Ramos (cell line): Measurements from ENCODE around the gene CYB561A3.

ENCODE experiments used
- in situ Hi-C: fragments of 300-500 bp; cut with MboI; formaldehyde crosslinking; loops from one replicate; pipeline ENCODE4 v1.14.3; 2022; ENCODE audit warnings: low sequenced_read_pairs; ENCODE audit not compliant: unreplicated experiment

CYB561A3 gene

GRCh38 chr11:61347916-61348461, 13.7 kb downstream of the CYB561A3 start:
- in situ Hi-C loops, result no loop called here

- in situ Hi-C loops, result no loop called here
Observed at GRCh38 chr11:61345954-61346843, 15.5 kb downstream of the CYB561A3 start.

- in situ Hi-C loops, result no loop called here
Observed at GRCh38 chr11:61345170-61345610, 16.5 kb downstream of the CYB561A3 start.

- in situ Hi-C loops, result no loop called here
Observed at GRCh38 chr11:61343792-61344745, 17.6 kb downstream of the CYB561A3 start.

GRCh38 chr11:61342207-61342803, 19.4 kb downstream of the CYB561A3 start:
- in situ Hi-C loops, result no loop called here

- in situ Hi-C loops, result no loop called here
Observed at GRCh38 chr11:61341706-61342105, 20.0 kb downstream of the CYB561A3 start.

- in situ Hi-C loops, result no loop called here
Observed at GRCh38 chr11:61340979-61341378, 20.7 kb downstream of the CYB561A3 start.

GRCh38 chr11:61339490-61339878, 22.2 kb downstream of the CYB561A3 start:
- in situ Hi-C loops, result loop anchor here (5.0 kb wide), 1 partner anchor 48 kb away; no protein-coding TSS in a partner anchor

- in situ Hi-C loops, result loop anchor here (5.0 kb wide), 1 partner anchor 48 kb away; no protein-coding TSS in a partner anchor
Observed at GRCh38 chr11:61338783-61339489, 22.7 kb downstream of the CYB561A3 start.

- in situ Hi-C loops, result loop anchor here (5.0 kb wide), 1 partner anchor 49 kb away; no protein-coding TSS in a partner anchor
Observed at GRCh38 chr11:61337706-61338470, 23.8 kb downstream of the CYB561A3 start.

- in situ Hi-C loops, result loop anchor here (5.0 kb wide), 1 partner anchor 51 kb away; no protein-coding TSS in a partner anchor
Observed at GRCh38 chr11:61336171-61336935, 25.3 kb downstream of the CYB561A3 start.

- in situ Hi-C loops, result loop anchor here (5.0 kb wide), 1 partner anchor 52 kb away; no protein-coding TSS in a partner anchor
Observed at GRCh38 chr11:61335355-61335710, 26.3 kb downstream of the CYB561A3 start.

GRCh38 chr11:61334434-61335354, 27.0 kb downstream of the CYB561A3 start:
- in situ Hi-C loops, result loop anchor here (5.0 kb wide), 1 partner anchor 53 kb away; no protein-coding TSS in a partner anchor

GRCh38 chr11:61333550-61334433, 27.9 kb downstream of the CYB561A3 start:
- in situ Hi-C loops, result no loop called here

- in situ Hi-C loops, result no loop called here
Observed at GRCh38 chr11:61332797-61333549, 28.7 kb downstream of the CYB561A3 start, which contains the start of the genes DDB1 and TKFC. Gene DDB1 (minus strand): TSS chr11:61333105. CDS start chr11:61332968, 137 bp downstream. Gene TKFC (plus strand): TSS chr11:61333228. CDS start chr11:61334729, 1,501 bp downstream.
